HG03280 (cell line): ENCODE data around the gene PCOLCE2.
"Not testable (repeated sequence)": the region's sequence is repeated elsewhere in the genome, so short reads cannot be mapped to it uniquely, and the experiment has no call there.

ENCODE experiments used
- ATAC-seq: cut with Tn5 transposase; IDR thresholded peaks from one replicate; pipeline ENCODE4 v1.9.1; 2021; ENCODE audit warnings: mild to moderate bottlenecking, moderate library complexity; ENCODE audit not compliant: unreplicated experiment

Gene PCOLCE2

DNA sequence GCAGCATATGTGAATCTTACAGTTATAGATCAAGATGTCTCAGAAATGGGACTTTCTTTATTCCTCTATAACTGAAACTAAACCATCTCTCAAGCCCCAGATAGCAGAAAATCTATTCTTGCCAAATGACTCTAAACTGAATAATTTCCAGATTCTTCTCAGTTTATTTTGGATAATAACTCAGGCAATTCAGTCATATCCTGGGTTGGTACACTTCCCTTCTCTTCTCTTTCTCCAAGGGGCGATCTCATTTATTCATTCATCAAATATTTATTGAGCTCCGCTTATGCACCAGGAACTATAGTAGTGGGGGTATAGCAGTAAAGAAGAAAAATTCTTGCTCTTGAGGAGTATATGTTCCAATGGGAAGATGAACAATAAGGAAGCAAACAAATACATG, 13.5 kb upstream of the PCOLCE2 start:
- ATAC-seq = no peak

DNA sequence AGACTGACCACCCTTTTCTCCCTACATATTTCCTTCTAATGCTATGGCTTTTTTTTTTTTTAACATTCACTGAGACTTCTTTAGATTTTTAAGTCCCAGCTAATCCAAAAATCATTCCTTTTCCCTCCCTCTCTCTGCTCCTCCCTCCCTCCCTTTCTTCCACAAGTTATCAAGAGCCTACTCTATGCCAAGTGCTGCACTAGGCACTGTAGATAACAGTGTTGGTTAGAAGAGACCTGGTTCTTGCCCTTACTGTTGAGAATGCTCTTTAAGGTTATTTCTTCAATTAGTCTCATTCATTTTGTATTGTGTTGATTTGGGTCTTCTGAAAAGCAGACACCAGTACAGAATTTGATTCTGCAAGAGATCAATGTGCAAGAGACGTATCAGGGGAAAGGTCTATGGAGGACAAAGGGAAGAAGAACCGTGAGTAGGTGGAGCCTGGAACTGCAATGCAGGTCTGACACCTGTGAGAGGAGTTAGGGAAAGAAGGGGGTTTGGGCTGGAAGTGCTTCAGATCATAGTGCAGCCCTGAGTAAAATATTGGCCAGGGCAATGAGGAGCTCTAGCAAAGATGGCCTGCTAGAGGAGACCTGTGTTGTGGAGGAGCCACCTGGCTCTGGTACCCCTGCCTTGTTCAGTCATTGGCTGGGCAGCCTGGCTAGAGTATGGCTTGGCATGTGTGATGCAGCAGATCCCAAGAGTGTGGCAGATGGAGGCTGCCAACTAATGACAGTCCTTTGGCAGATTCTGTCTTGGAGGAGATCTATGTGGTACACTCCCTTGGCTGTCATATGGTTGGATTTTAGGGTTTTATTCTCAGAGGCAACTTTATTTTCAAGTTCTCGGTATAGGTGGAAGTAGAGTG, 9.7 kb upstream of the PCOLCE2 start:
- no peak for ATAC-seq

DNA sequence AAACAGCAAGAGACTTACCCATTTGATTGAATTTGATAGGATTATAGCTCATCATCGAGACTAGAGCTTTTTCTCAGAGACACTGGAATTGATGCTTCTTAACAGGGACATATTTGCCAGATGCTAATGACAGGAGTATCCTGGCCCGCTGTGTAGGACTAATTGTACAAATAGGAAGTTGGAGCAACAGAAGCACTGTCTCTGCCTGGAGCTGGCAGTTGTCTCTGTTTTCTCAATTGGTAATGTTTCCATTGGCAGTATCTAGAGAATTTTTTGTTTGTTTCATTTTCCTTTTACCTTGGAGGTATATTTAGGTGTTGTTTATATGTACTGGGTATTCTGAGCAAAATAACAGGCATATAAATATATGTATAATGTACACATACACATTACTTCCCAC, 8.9 kb upstream of the PCOLCE2 start:
- no peak for ATAC-seq

DNA sequence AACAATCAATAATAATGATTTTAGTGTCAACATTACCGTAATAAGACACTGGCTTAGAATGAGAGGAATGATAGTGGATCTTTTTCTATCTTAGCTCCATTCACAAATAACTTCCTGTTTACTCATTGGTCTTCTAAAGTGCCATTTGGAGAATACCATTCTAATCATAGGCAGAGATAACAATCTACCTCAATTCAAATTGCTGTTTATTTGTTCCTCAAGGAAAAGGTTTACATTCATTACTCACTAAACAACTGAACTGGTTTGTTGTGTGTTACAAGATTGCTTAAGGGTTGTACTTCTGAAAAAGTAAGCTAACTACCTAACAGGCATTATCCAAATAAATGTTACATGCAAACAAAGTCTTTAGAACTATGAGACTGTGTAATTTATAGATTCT, 8.1 kb upstream of the PCOLCE2 start:
- ATAC-seq = no peak

GRCh38 chr3:142896201-142896755, 7.4 kb upstream of the PCOLCE2 start:
- no peak for ATAC-seq

GRCh38 chr3:142894493-142894892, 5.6 kb upstream of the PCOLCE2 start:
- ATAC-seq = no peak

DNA sequence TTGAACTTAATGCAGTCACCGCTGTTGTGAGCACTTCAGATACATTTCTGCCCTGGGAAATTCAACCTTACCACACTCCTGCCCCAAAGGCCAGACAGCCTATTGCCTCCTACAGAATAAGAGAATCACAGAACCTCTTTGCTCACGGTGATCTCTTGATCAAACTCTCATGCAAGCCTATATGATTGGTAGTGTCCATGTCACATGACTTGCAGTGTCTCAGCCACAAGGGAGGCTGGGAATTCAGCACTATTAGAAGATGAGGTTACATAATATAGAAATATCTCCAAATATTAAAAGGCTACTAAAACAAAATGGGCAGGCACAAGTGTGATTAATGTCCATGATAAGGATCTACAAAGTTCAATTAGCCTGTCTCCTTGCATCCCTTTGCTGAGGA, 3.8 kb upstream of the PCOLCE2 start:
- ATAC-seq = no peak

GRCh38 chr3:142890592-142890991, 1.7 kb upstream of the PCOLCE2 start:
- ATAC-seq = no peak

DNA sequence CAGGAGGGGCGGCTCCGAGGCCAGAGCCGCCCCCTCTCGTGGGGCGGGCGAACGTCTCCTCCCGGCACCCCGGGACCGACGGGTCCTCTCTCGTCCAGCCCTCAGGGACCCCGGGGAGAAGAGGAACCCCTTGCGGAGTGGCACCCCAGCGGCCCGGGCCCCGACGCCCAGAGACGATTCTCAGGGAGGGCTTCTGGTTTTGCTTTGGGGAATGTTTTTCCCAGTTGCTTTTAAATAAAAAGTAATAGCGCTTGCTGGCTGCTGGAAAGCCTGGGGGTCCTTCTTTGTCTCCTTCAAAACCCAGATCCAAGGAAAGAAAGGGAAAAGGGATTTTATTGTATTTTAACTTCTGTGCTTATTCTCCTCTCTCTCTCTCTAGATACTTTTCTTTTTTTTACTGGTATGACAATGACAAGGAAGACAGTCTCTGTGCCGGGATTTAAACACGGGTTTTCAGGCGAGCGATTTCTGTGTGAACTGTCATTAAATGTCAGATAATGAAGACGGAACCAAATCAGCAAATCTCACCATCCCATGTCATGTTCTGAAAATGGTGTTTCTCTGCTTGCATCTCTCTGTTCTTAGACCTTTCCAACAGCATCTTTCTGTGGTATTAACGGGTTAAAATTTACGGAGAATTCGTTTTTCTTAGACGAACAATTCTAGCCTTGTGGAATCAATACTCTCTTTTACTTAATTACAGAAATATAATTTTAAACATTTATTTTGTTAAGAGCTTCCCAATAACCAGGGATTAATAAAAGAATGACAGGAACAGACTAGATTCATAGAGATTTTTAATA, 530 bp upstream of the PCOLCE2 start:
- no peak for ATAC-seq

DNA sequence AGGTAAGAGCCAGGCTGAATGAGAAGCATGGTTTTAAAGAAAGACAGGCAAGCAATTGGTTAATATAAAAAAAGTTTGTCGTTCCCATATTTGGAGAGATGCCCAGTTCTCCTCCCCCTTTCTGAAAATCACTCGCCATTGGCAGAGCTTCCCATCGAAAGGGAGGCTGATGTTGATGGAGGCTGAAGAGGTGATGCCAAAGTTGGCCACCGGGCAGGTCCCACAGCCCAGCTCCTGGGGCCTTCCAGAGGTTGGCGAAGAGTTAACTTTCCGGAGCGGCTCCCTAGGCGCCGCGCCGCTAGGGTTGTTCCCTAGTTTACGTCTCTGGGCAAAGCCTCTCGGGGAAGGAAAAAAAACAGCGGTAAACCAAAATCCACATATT, 793 bp downstream of the PCOLCE2 start:
- no peak for ATAC-seq

- ATAC-seq = no peak
Observed at GRCh38 chr3:142886940-142887339, 1.9 kb downstream of the PCOLCE2 start.

DNA sequence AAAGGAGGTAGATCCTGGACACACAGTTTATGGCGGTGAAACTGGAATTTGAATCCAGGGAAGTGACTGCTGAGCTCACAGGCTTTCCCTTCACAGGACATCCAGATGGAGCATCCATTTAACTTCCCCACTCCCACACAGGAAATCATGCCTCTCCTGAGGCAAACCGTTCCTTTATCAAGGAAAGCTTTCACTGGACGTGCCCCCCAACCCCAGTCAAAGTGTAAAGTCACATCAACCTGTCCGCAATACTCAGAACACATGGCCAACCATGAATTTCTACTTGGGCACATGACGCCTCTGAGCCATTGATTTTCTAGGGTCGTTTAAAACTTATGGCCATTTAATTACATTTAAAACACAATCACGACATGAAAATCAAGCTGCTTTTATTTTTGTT, 2.9 kb downstream of the PCOLCE2 start:
- ATAC-seq = no peak

DNA sequence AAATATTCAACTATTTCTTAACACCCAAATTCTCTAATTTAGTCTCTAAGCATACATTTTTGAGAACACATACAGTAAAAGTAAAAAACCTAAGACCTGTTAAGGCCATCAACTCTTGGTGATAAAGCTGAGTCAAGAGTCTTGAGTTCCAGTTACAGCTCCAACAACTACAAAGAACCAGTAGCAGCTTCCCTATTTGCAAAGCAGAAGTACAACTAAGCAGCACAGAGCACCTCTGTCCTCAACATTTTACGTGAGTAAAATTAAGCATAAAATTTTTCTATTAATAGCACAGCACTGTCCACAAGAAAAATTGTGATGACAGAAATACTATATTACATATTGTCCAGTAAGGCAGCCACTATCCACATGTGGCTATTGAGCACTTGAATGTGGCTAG, 4.4 kb downstream of the PCOLCE2 start:
- ATAC-seq = no peak

DNA sequence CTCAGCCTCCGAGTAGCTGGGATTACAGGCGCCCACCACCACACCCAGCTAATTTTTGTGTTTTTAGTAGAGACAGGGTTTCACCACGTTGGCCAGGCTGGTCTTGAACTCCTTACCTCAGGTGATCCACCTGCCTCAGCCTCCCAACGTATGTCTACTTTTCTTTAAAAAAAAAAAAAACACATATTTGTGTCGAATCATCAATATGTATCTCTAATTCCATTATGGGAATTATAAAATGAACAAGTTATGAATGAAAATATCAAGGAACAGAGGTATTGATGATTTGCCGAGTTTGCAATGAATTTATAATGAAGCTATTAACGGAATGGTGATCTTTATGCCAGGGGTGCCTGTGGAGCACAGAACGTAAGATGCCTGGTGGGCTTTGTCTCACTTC, 5.3 kb downstream of the PCOLCE2 start:
- ATAC-seq = not testable (repeated sequence)

DNA sequence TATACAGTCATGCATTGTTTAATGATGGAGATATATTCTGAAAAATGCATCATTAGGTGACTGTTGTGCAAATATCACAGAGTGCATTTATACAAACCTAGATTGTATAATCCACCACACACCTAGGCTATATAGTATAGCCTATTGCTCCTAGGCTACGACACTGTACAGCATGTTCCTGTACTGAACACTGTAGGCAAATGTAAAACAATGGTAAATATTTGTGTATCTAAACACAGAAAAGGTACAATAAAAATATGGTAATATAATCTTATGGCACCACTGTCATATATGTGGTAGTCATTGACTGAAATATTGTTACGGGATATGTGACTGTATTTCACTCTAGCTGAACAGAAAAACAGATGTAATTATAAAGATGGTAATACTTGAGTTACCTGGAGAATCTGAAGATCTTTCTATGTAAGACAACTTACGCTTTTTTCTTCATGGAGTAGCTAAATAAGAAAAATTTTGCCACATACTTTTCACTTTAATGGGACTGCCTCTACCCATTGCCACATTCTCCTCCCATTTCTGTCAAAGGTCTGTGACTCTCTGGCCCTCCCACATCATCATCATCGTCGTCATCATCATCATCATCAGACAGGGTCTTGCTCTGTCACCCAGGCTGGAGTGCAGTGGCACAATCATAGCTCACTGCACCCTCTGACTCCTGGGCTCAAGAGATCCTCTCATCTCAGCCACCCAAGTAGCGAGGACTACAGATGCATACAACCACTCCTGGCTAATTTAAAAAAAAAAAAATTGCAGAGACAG, 7.2 kb downstream of the PCOLCE2 start:
- no peak for ATAC-seq

DNA sequence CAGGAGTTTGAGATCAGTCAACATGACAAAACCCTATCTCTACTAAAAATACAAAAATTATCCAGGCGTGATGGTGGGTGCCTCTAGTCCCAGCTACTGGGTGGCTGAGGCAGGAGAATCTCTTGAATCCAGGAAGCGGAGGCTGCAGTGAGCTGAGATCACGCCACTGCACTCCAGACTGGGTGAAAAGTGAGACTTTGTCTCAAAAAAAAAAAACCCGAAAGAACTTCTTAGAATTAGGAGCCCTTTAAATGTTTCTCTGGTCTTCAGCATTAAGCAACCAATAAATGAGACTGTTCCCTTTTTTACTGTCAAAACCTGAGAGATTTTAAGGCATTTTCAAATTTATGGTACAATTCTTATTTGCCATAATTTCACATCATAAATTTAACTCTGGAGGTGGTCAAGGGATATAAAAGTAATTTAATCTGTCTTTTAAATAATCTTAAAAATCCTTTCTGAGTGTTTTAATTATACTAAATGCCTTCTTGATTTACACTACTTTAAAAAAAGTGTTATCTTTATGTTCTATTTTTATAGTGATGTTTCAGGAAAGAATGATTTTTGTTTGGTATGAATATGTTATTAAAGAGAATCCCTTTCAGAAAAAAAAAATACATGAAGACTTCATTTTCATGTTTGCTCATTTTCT, 10.1 kb downstream of the PCOLCE2 start:
- ATAC-seq = no peak

DNA sequence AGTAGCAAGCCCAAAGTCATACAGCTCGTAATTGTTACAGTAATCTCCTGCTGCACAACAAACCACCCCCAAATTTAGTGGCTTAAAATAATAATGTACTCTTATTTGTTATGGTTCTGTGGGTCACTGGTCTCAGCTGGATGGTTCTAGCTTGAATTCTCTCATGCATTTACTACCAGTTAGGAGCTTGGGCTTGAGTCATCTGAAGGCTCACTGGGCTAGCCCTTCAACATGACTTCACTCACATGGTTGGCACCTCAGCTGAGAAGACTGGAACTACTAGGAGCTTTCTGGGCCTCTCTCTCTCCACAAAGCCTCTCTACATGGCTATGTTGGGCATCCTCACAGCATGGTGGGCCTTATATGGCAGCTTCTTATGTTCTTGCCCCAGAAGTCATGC, 12.5 kb downstream of the PCOLCE2 start:
- no peak for ATAC-seq

GRCh38 chr3:142875583-142876207, 13.2 kb downstream of the PCOLCE2 start:
- ATAC-seq = no peak

DNA sequence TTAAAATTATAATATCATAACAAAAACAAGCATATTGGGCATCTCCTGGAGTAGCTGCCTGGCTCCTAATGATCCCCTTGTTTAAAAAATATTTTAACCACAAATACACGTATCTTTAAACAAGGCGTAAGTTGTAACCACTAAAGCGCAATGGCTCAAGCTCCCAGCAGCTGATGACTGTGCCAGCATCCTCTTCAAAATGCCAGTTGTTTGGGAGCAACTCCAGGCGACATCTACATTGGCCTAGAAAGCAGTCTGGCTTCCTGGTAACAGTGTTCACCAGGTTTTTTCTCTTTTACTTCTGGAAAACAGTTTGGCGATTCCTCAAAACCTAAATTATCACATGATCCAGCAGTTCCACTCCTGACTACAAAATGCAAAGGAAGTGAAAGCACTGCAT, 13.8 kb downstream of the PCOLCE2 start:
- ATAC-seq = no peak

- ATAC-seq = not testable (repeated sequence)
Observed at GRCh38 chr3:142868382-142868781, 20.5 kb downstream of the PCOLCE2 start.
